Dermis lymphatic vessel endothelial cell (primary cell): ENCODE results near the gene DDX41. TPM values are rescaled to one million over a fixed set of nuclear protein-coding genes. Genes with fewer than 3 reads are reported as not detected.

ENCODE experiments used
- total RNA-seq: library from RNA; depleted of rRNA; stranded (reverse); fragments of >200 nt; gene quantifications from 2 replicates; pipeline ENCODE4 v1.2.1, GENCODE V29; 2014

DDX41 gene
- 65.1 and 72.5 TPM in 2 replicates for total RNA-seq

GRCh38 chr5:177516601-177517568 is at the start of gene DDX41:
DDX41 (minus strand) TSS chr5:177516961; CDS start chr5:177516945, 16 bp downstream.

DNA sequence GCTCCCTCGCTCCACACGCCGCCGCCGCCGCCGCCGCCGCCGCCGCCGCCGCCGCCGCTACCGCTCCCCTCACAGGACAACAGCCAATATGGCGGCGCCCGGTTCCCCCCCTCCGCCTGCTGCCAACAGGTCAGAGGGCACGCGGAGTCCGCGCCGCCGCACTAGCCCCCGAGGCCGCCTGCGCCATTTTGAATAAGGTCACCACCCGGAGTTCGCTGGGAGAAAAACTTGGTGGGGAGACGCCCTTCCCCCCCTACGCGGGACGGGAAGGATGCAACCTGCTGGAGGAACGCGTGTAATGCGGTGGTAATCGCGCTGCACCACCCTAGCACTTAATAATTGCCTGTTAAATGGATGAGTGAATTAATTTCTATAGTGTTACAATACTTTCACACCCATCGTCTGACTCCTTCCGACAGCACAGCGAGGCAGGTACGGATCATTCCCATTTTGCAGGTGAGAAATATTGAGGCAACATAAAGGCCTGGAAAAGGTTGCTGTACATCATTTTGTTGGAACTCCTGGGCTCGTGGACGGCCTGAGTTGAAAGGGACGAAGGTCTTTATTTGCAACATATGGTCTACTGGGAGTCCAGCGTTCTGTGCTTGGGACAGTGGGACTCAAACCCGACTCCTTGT is 37.8 kb upstream of the DDX41 start, which contains the start of gene FAM193B:
Gene FAM193B (minus strand): TSS at position 90 of the 638 bp plus-strand sequence. CDS start 105 bp downstream, outside the sequence.

GRCh38 chr5:177509381-177509951 is 7.3 kb downstream of the DDX41 start, which contains the start of gene DOK3:
DOK3 (minus strand) TSS chr5:177509826; CDS start chr5:177509540, 286 bp downstream.

DNA sequence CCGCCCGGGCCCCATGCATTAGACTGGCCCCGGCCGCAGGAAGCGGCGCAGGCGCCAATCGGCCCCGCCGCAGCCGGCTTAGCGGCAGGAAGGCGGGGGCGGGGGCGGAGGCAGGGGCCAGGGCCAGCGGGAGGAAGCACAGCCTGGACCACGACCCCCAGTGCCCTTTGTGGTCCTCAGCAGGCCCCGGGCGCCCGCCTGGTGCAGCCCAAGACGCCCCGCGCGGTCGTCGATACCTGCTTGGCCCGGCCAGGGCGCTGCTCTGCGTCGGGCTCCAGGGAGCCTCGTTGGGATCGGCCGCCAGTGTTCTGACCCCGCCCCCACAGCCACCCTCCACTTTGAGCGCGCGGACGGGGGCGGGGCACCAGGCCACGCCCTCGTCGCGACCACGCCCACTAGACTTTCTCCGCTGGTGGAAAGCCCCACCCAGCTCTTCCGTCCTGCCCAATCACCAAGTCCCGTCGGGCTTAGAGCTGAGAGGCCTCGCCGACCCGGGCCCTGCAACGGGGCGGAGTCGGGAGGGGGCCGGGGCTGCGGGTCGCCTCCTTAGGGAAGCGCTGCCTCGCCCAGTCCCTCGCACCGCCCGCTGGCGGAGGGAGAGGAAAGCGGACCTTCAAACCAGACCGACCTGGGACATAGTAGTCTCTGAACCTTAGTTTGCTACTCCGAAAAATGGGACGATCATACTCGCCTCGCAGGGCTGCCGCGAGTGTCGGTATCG is 19.3 kb downstream of the DDX41 start, which contains the start of gene PDLIM7:
Gene PDLIM7 (minus strand): TSS at position 313 of the 721 bp plus-strand sequence. CDS start 1,092 bp downstream, outside the sequence.

GRCh38 chr5:177473443-177474001 is 43.2 kb downstream of the DDX41 start, which contains the start of gene DBN1:
DBN1 (minus strand) TSS chr5:177473634; CDS start chr5:177473521, 113 bp downstream.

Other genes starting within 250 kb of the DDX41 start
- gene RAB24, start 213.2 kb downstream of the DDX41 start, total RNA-seq = 12.4 and 14.0 TPM in 2 replicates
- gene PRELID1, start 213.2 kb downstream of the DDX41 start, total RNA-seq = 80.0 and 94.9 TPM in 2 replicates
- 3.9 and 4.2 TPM in 2 replicates for gene MXD3, start 205.1 kb downstream of the DDX41 start, total RNA-seq
- 322 and 383 TPM in 2 replicates for gene LMAN2, start 165.3 kb downstream of the DDX41 start, total RNA-seq
- 4.6 and 5.1 TPM in 2 replicates for gene RGS14, start 159.0 kb downstream of the DDX41 start, total RNA-seq
- not detected in 2 replicates for gene SLC34A1, start 132.5 kb downstream of the DDX41 start, total RNA-seq
- gene PFN3, start 116.3 kb downstream of the DDX41 start, total RNA-seq = not detected in 2 replicates
- 0.54 and 0.77 TPM in 2 replicates for gene F12, start 107.4 kb downstream of the DDX41 start, total RNA-seq
- gene GRK6, start 90.3 kb downstream of the DDX41 start, total RNA-seq = 13.1 and 15.0 TPM in 2 replicates
- 1.3 and 1.6 TPM in 2 replicates for gene PRR7, start 70.1 kb downstream of the DDX41 start, total RNA-seq
- gene DBN1, start 43.3 kb downstream of the DDX41 start, total RNA-seq = 91.8 and 130 TPM in 2 replicates
- gene PDLIM7, start 19.4 kb downstream of the DDX41 start, total RNA-seq = 27.2 and 30.5 TPM in 2 replicates
- 1.4 and 2.1 TPM in 2 replicates for gene DOK3, start 7.1 kb downstream of the DDX41 start, total RNA-seq
- gene FAM193B, start 37.6 kb upstream of the DDX41 start, total RNA-seq = 13.2 and 14.8 TPM in 2 replicates
- 109 and 137 TPM in 2 replicates for gene TMED9, start 75.2 kb upstream of the DDX41 start, total RNA-seq
- 21.7 and 26.9 TPM in 2 replicates for gene B4GALT7, start 83.2 kb upstream of the DDX41 start, total RNA-seq